H1 (cell line): ENCODE results near the gene DHRS2. TPM values are rescaled to one million over a fixed set of nuclear protein-coding genes. Genes with fewer than 3 reads are reported as not detected.

Experiments used
- CTCF ChIA-PET: fragments of 300-600 bp; sonication (Branson Sonifier 250); formaldehyde crosslinking; loops from one replicate; lab custom pipeline; 2021; ENCODE audit not compliant: partially characterized antibody; lab: Charles Lee
- POLR2A ChIA-PET: fragments of 300-600 bp; sonication (Branson Sonifier 250); formaldehyde crosslinking; loops from one replicate; lab custom pipeline; 2021; ENCODE audit warnings: inconsistent platforms; ENCODE audit not compliant: partially characterized antibody; lab: Charles Lee
- DNase-seq, 2 experiments: peaks; one replicate each; pipeline versions ENCODE4 v3.0.0 to v3.0.0-alpha.2; 2010 to 2022; ENCODE audit warnings: low spot score in 2 of 2, low read depth in 1 of 2, mixed read lengths in 1 of 2
- FAIRE-seq: peaks from 2 replicates; lab custom pipeline; 2011; peaks lifted over from hg19 to GRCh38; lab: Jason Lieb, UNC
- H2AFZ ChIP-seq: 2 replicates; pipeline ENCODE4 v1.8.1; 2012; ENCODE audit warnings: low read length, inconsistent platforms
- H2AK5ac ChIP-seq: 2 replicates; pipeline ENCODE4 v1.6.1; 2013; ENCODE audit warnings: low read depth, low read length
- H2BK120ac ChIP-seq: replicated peaks from 2 replicates; pipeline ENCODE3; 2013; ENCODE audit warnings: low read depth, low read length, inconsistent platforms
- H2BK12ac ChIP-seq: 2 replicates; pipeline ENCODE4 v1.6.1; 2013; ENCODE audit warnings: low read depth, low read length
- H2BK15ac ChIP-seq: 2 replicates; pipeline ENCODE4 v1.6.1; 2013; ENCODE audit warnings: low read length
- H2BK20ac ChIP-seq: 2 replicates; pipeline ENCODE4 v1.6.1; 2013; ENCODE audit warnings: low read length
- H2BK5ac ChIP-seq: 2 replicates; pipeline ENCODE4 v1.6.1; 2013; ENCODE audit warnings: low read depth, low read length
- H3K14ac ChIP-seq: 2 replicates; pipeline ENCODE4 v1.6.1; 2013; ENCODE audit warnings: inconsistent platforms; ENCODE audit not compliant: insufficient read length
- H3K18ac ChIP-seq: 2 replicates; pipeline ENCODE4 v1.6.1; 2013; ENCODE audit warnings: low read length; ENCODE audit errors: extremely low read depth
- H3K23ac ChIP-seq: 2 replicates; pipeline ENCODE4 v1.6.1; 2013; ENCODE audit warnings: inconsistent platforms; ENCODE audit not compliant: insufficient read length
- H3K23me2 ChIP-seq: 2 replicates; pipeline ENCODE4 v1.6.1; 2013; ENCODE audit warnings: low read depth, low read length
- H3K27ac ChIP-seq: 2 replicates; pipeline ENCODE4 v1.6.1; 2011; ENCODE audit warnings: low read depth, low read length, inconsistent platforms
- H3K27me3 ChIP-seq, 4 experiments: replicated peaks in 1 of 4; 1 replicate in 1 of 4; 2 replicates in 3 of 4; pipeline versions ENCODE4 v1.6.1 to v1.8.1; 2011 to 2013; ENCODE audit warnings: low read length in 3 of 4, mild to moderate bottlenecking in 3 of 4, inconsistent platforms in 2 of 4, mixed read lengths in 2 of 4, moderate library complexity in 1 of 4; ENCODE audit not compliant: control insufficient read depth in 3 of 4, insufficient read depth in 3 of 4; ENCODE audit errors: extremely low read depth in 1 of 4
- H3K36me3 ChIP-seq, 4 experiments: 2 replicates each; pipeline versions ENCODE4 v1.6.1 to v1.8.1; 2011 to 2013; ENCODE audit warnings: mild to moderate bottlenecking in 4 of 4, low read length in 3 of 4, moderate library complexity in 2 of 4, control low read depth in 1 of 4, inconsistent platforms in 1 of 4; ENCODE audit not compliant: insufficient read depth in 4 of 4, control insufficient read depth in 2 of 4
- H3K4ac ChIP-seq: replicated peaks from 2 replicates; pipeline ENCODE3; 2013; ENCODE audit warnings: low read length, low read depth, mixed read lengths, inconsistent platforms; ENCODE audit not compliant: insufficient read length
- H3K4me1 ChIP-seq, 4 experiments: replicated peaks in 1 of 4; 1 replicate in 1 of 4; 2 replicates in 3 of 4; pipeline versions ENCODE4 v1.6.1 to v1.8.1; 2011 to 2013; ENCODE audit warnings: low read length in 3 of 4, inconsistent platforms in 2 of 4, mixed read lengths in 1 of 4; ENCODE audit not compliant: insufficient read depth in 4 of 4, control insufficient read depth in 3 of 4
- H3K4me2 ChIP-seq, 2 experiments: 2 replicates each; pipeline versions ENCODE4 v1.6.1 to v1.8.1; 2011 to 2013; ENCODE audit warnings: low read depth in 2 of 2, low read length in 2 of 2, control low read depth in 1 of 2, inconsistent platforms in 1 of 2, mild to moderate bottlenecking in 1 of 2; ENCODE audit not compliant: insufficient read depth in 1 of 2
- H3K4me3 ChIP-seq, 4 experiments: fragments of 200-600, 300-600 bp in 1 of 4; sonication (generic), shearing (Covaris generic), sonication (Bioruptor Twin) in 1 of 4; 2 replicates each; pipeline versions ENCODE4 v1.5.1 to v1.8.1; 2011 to 2016; ENCODE audit warnings: low read length in 4 of 4, low read depth in 3 of 4, control low read depth in 2 of 4, inconsistent platforms in 2 of 4, mild to moderate bottlenecking in 2 of 4, mixed read lengths in 1 of 4, moderate library complexity in 1 of 4; ENCODE audit not compliant: insufficient read depth in 2 of 4; ENCODE audit errors: extremely low read depth in 1 of 4
- H3K56ac ChIP-seq: replicated peaks from 2 replicates; pipeline ENCODE3; 2013; ENCODE audit warnings: low read depth, mild to moderate bottlenecking, mixed read lengths, low read length, inconsistent platforms; ENCODE audit not compliant: insufficient read length
- H3K79me1 ChIP-seq: 2 replicates; pipeline ENCODE4 v1.6.1; 2013; ENCODE audit warnings: low read depth, low read length, control low read depth
- H3K79me2 ChIP-seq, 2 experiments: 2 replicates each; pipeline versions ENCODE4 v1.6.1 to v1.8.1; 2012 to 2013; ENCODE audit warnings: low read length in 2 of 2, mild to moderate bottlenecking in 2 of 2, inconsistent platforms in 1 of 2; ENCODE audit not compliant: insufficient read depth in 2 of 2, control insufficient read depth in 1 of 2
- H3K9ac ChIP-seq, 4 experiments: replicated peaks in 1 of 4; 1 replicate in 1 of 4; 2 replicates in 3 of 4; pipeline versions ENCODE4 v1.6.1 to v1.8.1; 2011 to 2013; ENCODE audit warnings: low read depth in 3 of 4, low read length in 3 of 4, control low read depth in 2 of 4, mild to moderate bottlenecking in 2 of 4, moderate library complexity in 2 of 4, inconsistent platforms in 1 of 4; ENCODE audit errors: extremely low read depth in 1 of 4
- H3K9me3 ChIP-seq, 2 experiments: 2 replicates each; pipeline versions ENCODE4 v1.6.1 to v1.8.1; 2012 to 2013; ENCODE audit warnings: mild to moderate bottlenecking in 2 of 2, moderate library complexity in 2 of 2, control low read depth in 1 of 2, inconsistent platforms in 1 of 2, low read depth in 1 of 2, low read length in 1 of 2, mixed read lengths in 1 of 2; ENCODE audit not compliant: insufficient read depth in 2 of 2
- H4K20me1 ChIP-seq, 2 experiments: replicated peaks in 1 of 2; 2 replicates each; pipeline versions ENCODE3 to v1.8.1; 2011 to 2013; ENCODE audit warnings: inconsistent platforms in 2 of 2, low read length in 2 of 2, mild to moderate bottlenecking in 1 of 2; ENCODE audit not compliant: insufficient read depth in 2 of 2, control insufficient read depth in 1 of 2
- H4K5ac ChIP-seq: 2 replicates; pipeline ENCODE4 v1.6.1; 2013; ENCODE audit warnings: low read length, low read depth, mixed read lengths, inconsistent platforms; ENCODE audit not compliant: insufficient read length
- H4K8ac ChIP-seq: 2 replicates; pipeline ENCODE4 v1.8.0; 2013; ENCODE audit warnings: mild to moderate bottlenecking, moderate library complexity, low read length, inconsistent platforms; ENCODE audit not compliant: insufficient read depth; ENCODE audit errors: extremely low read depth
- H4K91ac ChIP-seq: replicated peaks from 2 replicates; pipeline ENCODE3; 2013; ENCODE audit warnings: low read length, mixed read lengths, inconsistent platforms; ENCODE audit not compliant: insufficient read length
- HDAC2 ChIP-seq, 2 experiments: fragments of 300-600 bp in 1 of 2; sonication (generic) in 1 of 2; IDR thresholded peaks; 2 replicates each; pipeline ENCODE4 v1.6.1; 2011 to 2012; ENCODE audit warnings: low read depth in 2 of 2, low read length in 2 of 2, mild to moderate bottlenecking in 2 of 2, moderate library complexity in 2 of 2, borderline replicate concordance in 1 of 2, inconsistent platforms in 1 of 2
- NANOG ChIP-seq: IDR thresholded peaks from 2 replicates; pipeline ENCODE4 v1.6.1; 2011; ENCODE audit warnings: low read length, low read depth, mild to moderate bottlenecking, inconsistent platforms; ENCODE audit not compliant: insufficient read depth, poor library complexity, severe bottlenecking
- POLR2AphosphoS5 ChIP-seq: IDR thresholded peaks from 2 replicates; pipeline ENCODE4 v1.6.1; 2011; ENCODE audit warnings: low read depth, low read length
- RNF2 ChIP-seq: fragments of 200-900, 300-1000 bp; sonication (generic); IDR thresholded peaks from 2 replicates; pipeline ENCODE4 v1.7.1; 2016; ENCODE audit warnings: borderline replicate concordance, low read depth, mild to moderate bottlenecking, antibody characterized with exemption, low read length; ENCODE audit not compliant: poor library complexity, severe bottlenecking; ENCODE audit errors: missing control alignments
- SIRT6 ChIP-seq: IDR thresholded peaks from one replicate; pipeline ENCODE4 v1.7.1; 2012; ENCODE audit warnings: low read length, inconsistent platforms
- SP1 ChIP-seq: IDR thresholded peaks from 2 replicates; pipeline ENCODE4 v1.6.1; 2011; ENCODE audit warnings: low read depth, low read length
- SUZ12 ChIP-seq: fragments of 200-600 bp; sonication (generic); IDR thresholded peaks from 2 replicates; pipeline ENCODE4 v1.6.1; 2012; ENCODE audit warnings: mild to moderate bottlenecking, inconsistent platforms, low read length, moderate library complexity, mixed read lengths
- YY1 ChIP-seq: IDR thresholded peaks from 2 replicates; pipeline ENCODE4 v1.6.1; 2011; ENCODE audit warnings: low read depth, mild to moderate bottlenecking, low read length
- WGBS, 2 experiments: shearing (Covaris generic) in 1 of 2; methylation state at CpG; one replicate each; pipeline versions ENCODE4 v1.1.6 to v1.1.7; 2013 to 2015; ENCODE audit warnings: low lambda C conversion rate in 2 of 2, mixed read lengths in 2 of 2, inconsistent platforms in 1 of 2, low coverage in 1 of 2, missing lambda C conversion rate in 1 of 2; ENCODE audit not compliant: insufficient replicate concordance in 2 of 2, insufficient coverage in 1 of 2, insufficient read length in 1 of 2; ENCODE audit errors: extremely low coverage in 1 of 2, missing lambda C conversion rate in 1 of 2; 5-methylcytosine and 5-hydroxymethylcytosine counted together
- polyA plus RNA-seq, 7 experiments: library from polyadenylated mRNA; depleted of rRNA in 3 of 7; stranded (reverse) in 5 of 7; unstranded in 2 of 7; fragments of >200 nt in 5 of 7; fragments of 200-250 nt in 2 of 7; gene quantifications; 1 replicate in 5 of 7; 2 replicates in 1 of 7; 4 replicates in 1 of 7; pipeline versions ENCODE4 v1.2.1 to v1.2.3, GENCODE V29; 2011 to 2013; ENCODE audit warnings: missing spikeins in 2 of 7, mixed read lengths in 2 of 7
- total RNA-seq: library from RNA; stranded (reverse); fragmentation: NEBNext Ultra II Directional; extraction: Animal tissue kit (Norgen Biotek cat#: 25700); gene quantifications from 2 replicates; pipeline ENCODE4 v1.2.1, GENCODE V29; 2021

The DHRS2 gene
- total and polyA plus RNA-seq, 2 of the 8 experiments (the other 6 are each of a cell fraction or from before 2014, with no cell fraction given): 1.1 to 3.5 TPM

DNA sequence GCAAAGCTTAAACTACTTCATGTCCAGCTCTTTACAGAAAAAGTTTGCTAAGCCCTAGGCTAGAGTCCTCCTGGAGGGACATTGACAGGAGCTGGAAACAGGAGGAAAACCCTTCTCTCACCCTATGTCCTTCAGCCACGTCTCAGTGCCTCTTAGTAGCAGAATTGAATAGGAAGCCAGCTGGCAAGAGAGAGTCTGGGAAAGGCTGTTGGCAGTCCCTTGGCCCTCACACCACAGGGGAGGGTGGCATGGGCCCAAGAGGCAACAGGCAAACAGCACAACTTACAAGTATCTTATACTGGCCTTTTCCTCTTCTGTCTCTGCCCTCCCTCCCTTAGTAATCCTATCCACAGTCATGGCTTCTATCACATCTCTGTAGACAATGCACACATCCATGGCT lies 27.7 kb upstream of the DHRS2 start:
- CTCF ChIA-PET: no interaction called here

More for the DNA sequence above, 27.7 kb upstream of the DHRS2 start:
- no peak overlapping the region for H2BK15ac ChIP-seq
- no peak overlapping the region for H3K27ac ChIP-seq
- no peaks in the 10 kb centered on the region for H3K36me3 ChIP-seq
- no peaks in the 10 kb centered on the region; a peak in 1 of 7 replicates for H3K27me3 ChIP-seq
- FAIRE-seq (no peak), DNase-seq (no peak)
- no peak overlapping the region; the same call in 1 of the 2 replicates for H2BK20ac ChIP-seq
- H2BK5ac ChIP-seq: no peak overlapping the region
- H4K20me1 ChIP-seq: no peaks in the 10 kb centered on the region
- no peak overlapping the region for H4K8ac ChIP-seq
- no peak overlapping the region for H3K18ac ChIP-seq
- no peaks in the 10 kb centered on the region; a peak in 1 of 4 replicates for H3K9me3 ChIP-seq
- no peak overlapping the region for H2AFZ ChIP-seq
- no peaks in the 10 kb centered on the region for H3K4me1 ChIP-seq
- no peaks in the 10 kb centered on the region for H3K79me1 ChIP-seq
- no peak overlapping the region for H3K9ac ChIP-seq
- no peaks in the 10 kb centered on the region for H3K79me2 ChIP-seq
- TF ChIP-seq YY1: no peak
- no peak for TF ChIP-seq SUZ12
- no peak for TF ChIP-seq SP1
- no peak for TF ChIP-seq NANOG
- TF ChIP-seq POLR2AphosphoS5: no peak
- no peak for TF ChIP-seq RNF2
- no peak for TF ChIP-seq SIRT6
- no peak for TF ChIP-seq HDAC2 (IDR thresholded peaks at IDR 0.05; ENCODE audit: borderline replicate concordance in 1 of 2, low read depth in 2 of 2, low read length in 2 of 2)
- no peak overlapping the region for H3K56ac ChIP-seq
- no peak overlapping the region for H3K4me3 ChIP-seq
- H4K5ac ChIP-seq: no peak overlapping the region
- no peak overlapping the region for H3K4ac ChIP-seq
- H3K23me2 ChIP-seq: peaks cover 3% of the 10 kb centered on the region; the same call in 1 of the 2 replicates
- H3K23ac ChIP-seq: no peak overlapping the region
- no peak overlapping the region for H2BK120ac ChIP-seq
- no peak overlapping the region for H3K14ac ChIP-seq
- POLR2A ChIA-PET: interaction anchor here (0.6 kb wide), 1 partner anchor 28 kb away, joined by 4 read pairs; no protein-coding TSS in a partner anchor
- no peak overlapping the region for H4K91ac ChIP-seq
- H2BK12ac ChIP-seq: no peak overlapping the region
- no peak overlapping the region for H2AK5ac ChIP-seq
- H3K4me2 ChIP-seq: no peak overlapping the region
- WGBS, 2 experiments: 56% methylated on average over 1 of the region's 1 CpG; no CpG with 5 or more reads in 1 of the 2 experiments
